Measurements from ENCODE around the gene TAS2R38.

The TAS2R38 gene

GRCh38 chr7:141950806-141951205, 22.8 kb downstream of the TAS2R38 start:
- Mint-ChIP-seq H3K9me3 (no peaks in the 10 kb centered on the region), H3K27me3 (no peaks in the 10 kb centered on the region), H3K36me3 (no peaks in the 10 kb centered on the region), H3K27ac (no peak overlapping the region), H3K4me1 (peaks cover 3 to 6% of the 10 kb centered on the region in 2 donors), H3K4me3 (no peak overlapping the region)
- no peak for DNase-seq
- no peak for ATAC-seq (replicated peaks)

- DNase-seq (no peak), ATAC-seq (replicated peaks) (no peak)
- Mint-ChIP-seq H3K4me3 (no peak overlapping the region), H3K36me3 (no peaks in the 10 kb centered on the region), H3K27ac (no peak overlapping the region), H3K27me3 (no peaks in the 10 kb centered on the region), H3K4me1 (peaks cover 8 to 11% of the 10 kb centered on the region in 2 donors), H3K9me3 (no peaks in the 10 kb centered on the region)
These were observed 23.7 kb downstream of the TAS2R38 start for GRCh38 chr7:141949911-141950310.

- Mint-ChIP-seq H3K4me3 (no peak overlapping the region), H3K27ac (no peak overlapping the region), H3K27me3 (no peaks in the 10 kb centered on the region), H3K4me1 (peaks cover 8 to 16% of the 10 kb centered on the region in 2 donors), H3K9me3 (no peaks in the 10 kb centered on the region), H3K36me3 (no peaks in the 10 kb centered on the region)
- DNase-seq = no peak
- ATAC-seq (replicated peaks) = no peak
These were observed 24.1 kb downstream of the TAS2R38 start for GRCh38 chr7:141949451-141949850.

- Mint-ChIP-seq H3K27ac (no peak overlapping the region), H3K4me3 (no peak overlapping the region), H3K36me3 (no peaks in the 10 kb centered on the region), H3K27me3 (no peaks in the 10 kb centered on the region), H3K9me3 (no peaks in the 10 kb centered on the region), H3K4me1 (peaks cover 8 to 16% of the 10 kb centered on the region in 2 donors)
- no peak for DNase-seq
- ATAC-seq (replicated peaks) = no peak
These were observed 24.6 kb downstream of the TAS2R38 start for GRCh38 chr7:141949021-141949420.

- Mint-ChIP-seq H3K27ac (no peak within 1 kb of the TSS), H3K4me1 (peaks cover 8 to 16% of the 10 kb centered on the region in 2 donors), H3K27me3 (no peaks in the 10 kb centered on the region), H3K4me3 (no peak within 1 kb of the TSS), H3K36me3 (no peaks in the 10 kb centered on the region), H3K9me3 (peaks cover 7 to 8% of the 10 kb centered on the region in 2 donors)
- DNase-seq (no peak), ATAC-seq (replicated peaks) (no peak)
These were observed 26.8 kb downstream of the TAS2R38 start, which contains the start of gene CLEC5A for GRCh38 chr7:141946796-141947195. Gene CLEC5A (minus strand): TSS chr7:141946974. CDS start chr7:141946292, 682 bp downstream.

GRCh38 chr7:141945356-141945755, 28.2 kb downstream of the TAS2R38 start:
- peak; percentile 81 to 97 for ATAC-seq (replicated peaks)
- no peak for DNase-seq
- Mint-ChIP-seq H3K27ac (peak overlapping the region; percentile 10), H3K4me1 (peaks cover 8 to 16% of the 10 kb centered on the region in 2 donors), H3K4me3 (no peak overlapping the region), H3K36me3 (peaks cover 6 to 10% of the 10 kb centered on the region in 2 donors), H3K9me3 (peaks cover 18 to 20% of the 10 kb centered on the region in 2 donors), H3K27me3 (no peaks in the 10 kb centered on the region)

GRCh38 chr7:141944811-141945210, 28.8 kb downstream of the TAS2R38 start:
- Mint-ChIP-seq H3K27me3 (no peaks in the 10 kb centered on the region), H3K9me3 (peaks cover 21 to 23% of the 10 kb centered on the region in 2 donors), H3K4me3 (no peak overlapping the region), H3K4me1 (peaks cover 8 to 16% of the 10 kb centered on the region in 2 donors), H3K36me3 (peaks cover 8 to 13% of the 10 kb centered on the region in 2 donors), H3K27ac (peak overlapping the region; percentile 10)
- ATAC-seq (replicated peaks) (no peak), DNase-seq (no peak)

- ATAC-seq (replicated peaks) (no peak), DNase-seq (no peak)
- Mint-ChIP-seq H3K27me3 (no peaks in the 10 kb centered on the region), H3K27ac (no peak overlapping the region), H3K36me3 (peaks cover 10 to 13% of the 10 kb centered on the region in 2 donors), H3K9me3 (peaks cover 27% of the 10 kb centered on the region in 2 donors), H3K4me3 (no peak overlapping the region), H3K4me1 (peaks cover 8 to 16% of the 10 kb centered on the region in 2 donors)
These were observed 29.7 kb downstream of the TAS2R38 start for GRCh38 chr7:141943846-141944245.

- Mint-ChIP-seq H3K36me3 (peaks cover 10 to 13% of the 10 kb centered on the region in 2 donors), H3K4me1 (peaks cover 8 to 16% of the 10 kb centered on the region in 2 donors), H3K27ac (no peak overlapping the region), H3K27me3 (no peaks in the 10 kb centered on the region), H3K4me3 (no peak overlapping the region), H3K9me3 (peaks cover 30 to 31% of the 10 kb centered on the region in 2 donors)
- ATAC-seq (replicated peaks) (no peak), DNase-seq (no peak)
These were observed 32.5 kb downstream of the TAS2R38 start for GRCh38 chr7:141941075-141941474.

GRCh38 chr7:141930211-141930610, 43.4 kb downstream of the TAS2R38 start:
- H3K27me3 Mint-ChIP-seq = peaks cover 5 to 11% of the 10 kb centered on the region in 2 donors
- H3K9me3 Mint-ChIP-seq = peaks cover 0 to 5% of the 10 kb centered on the region in 2 donors
- H3K4me3 Mint-ChIP-seq = no peak overlapping the region
- no peaks in the 10 kb centered on the region for H3K36me3 Mint-ChIP-seq
- H3K27ac Mint-ChIP-seq = no peak overlapping the region
- ATAC-seq (replicated peaks) = no peak
- no peaks in the 10 kb centered on the region for H3K4me1 Mint-ChIP-seq
- DNase-seq = no peak

- ATAC-seq (replicated peaks) (no peak), DNase-seq (no peak)
- H3K4me1 Mint-ChIP-seq = no peaks in the 10 kb centered on the region
- no peaks in the 10 kb centered on the region for H3K36me3 Mint-ChIP-seq
- no peak overlapping the region for H3K27ac Mint-ChIP-seq
- no peak overlapping the region for H3K4me3 Mint-ChIP-seq
- H3K9me3 Mint-ChIP-seq = peaks cover 0 to 5% of the 10 kb centered on the region in 2 donors
- peaks cover 5 to 11% of the 10 kb centered on the region in 2 donors for H3K27me3 Mint-ChIP-seq
These were observed 44.8 kb downstream of the TAS2R38 start for GRCh38 chr7:141928845-141929195.

- ATAC-seq (replicated peaks) = no peak
- no peaks in the 10 kb centered on the region for H3K36me3 Mint-ChIP-seq
- peaks cover 5 to 11% of the 10 kb centered on the region in 2 donors for H3K27me3 Mint-ChIP-seq
- peaks cover 0 to 5% of the 10 kb centered on the region in 2 donors for H3K9me3 Mint-ChIP-seq
- H3K4me1 Mint-ChIP-seq = no peaks in the 10 kb centered on the region
- no peak for DNase-seq
- H3K27ac Mint-ChIP-seq = no peak overlapping the region
- no peak overlapping the region for H3K4me3 Mint-ChIP-seq
These were observed 45.3 kb downstream of the TAS2R38 start for GRCh38 chr7:141928146-141928844.

Data from stimulated activated naive B cell treated with anti-CD40 and anti-IgM and Interleukin-4, amounts not matched to agents 10 μg/mL and 1 μg/mL and 100 μg/mL, for 72 hours (primary cell).